ENCODE results near the gene CCDC63.
"Not testable (repeated sequence)": the region's sequence is repeated elsewhere in the genome, so short reads cannot be mapped to it uniquely, and the experiment has no call there.

The CCDC63 gene

DNA sequence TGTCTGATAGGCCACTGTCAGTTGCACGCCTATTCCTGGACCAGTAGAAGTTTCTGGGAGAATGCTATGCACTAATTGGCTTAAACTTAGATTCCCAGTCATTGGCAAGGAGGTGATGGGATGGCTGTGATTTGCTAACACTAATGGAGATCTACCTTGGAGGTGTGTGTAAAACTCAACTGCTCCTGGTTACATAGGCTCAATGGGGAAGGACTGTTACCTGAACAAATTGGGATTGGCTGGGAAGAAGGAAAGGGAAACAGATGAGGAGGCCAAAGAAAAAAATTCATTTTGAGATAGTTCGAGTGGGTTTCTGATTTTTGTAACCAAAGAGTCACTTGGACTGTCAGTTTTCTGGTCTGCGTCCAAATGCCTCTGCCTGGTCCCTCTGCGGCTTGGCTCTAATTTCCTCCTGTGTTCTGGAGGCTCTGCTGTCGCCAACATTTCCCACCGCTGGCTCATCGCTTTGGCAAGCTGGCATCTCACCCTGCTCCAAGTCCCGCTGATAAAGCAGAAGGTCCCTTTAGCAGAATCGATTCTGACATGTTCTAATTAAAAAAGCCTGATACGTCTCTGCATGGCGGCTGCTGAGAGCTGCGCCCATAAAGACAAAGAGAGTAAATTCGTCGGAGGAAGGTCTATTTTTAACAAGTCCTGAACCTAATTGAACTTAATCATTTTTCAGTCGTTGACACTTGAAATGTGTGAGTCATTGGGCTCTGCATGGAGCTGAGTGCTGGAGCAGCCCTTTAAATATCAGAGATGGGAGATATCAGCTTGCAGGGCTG, 2.0 kb upstream of the CCDC63 start:
- no peak for DNase-seq (ENCODE audit: low read depth in 2 of 2)

DNA sequence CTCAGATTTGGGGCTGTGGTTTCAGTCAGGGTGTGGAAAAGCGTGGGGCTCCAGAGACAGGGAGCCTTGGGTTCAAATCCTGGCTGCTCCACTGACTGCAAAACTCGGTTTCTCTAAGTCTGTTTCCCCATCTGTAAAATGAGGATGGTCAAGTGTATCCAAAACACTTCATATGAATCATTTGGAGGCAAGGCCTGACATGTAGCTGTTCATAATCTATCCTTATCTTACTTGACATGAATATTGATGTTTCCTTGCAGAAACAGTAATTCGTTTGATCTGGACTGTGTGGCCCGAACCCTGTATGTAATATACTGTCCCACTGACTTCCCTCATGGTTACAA, 1.5 kb upstream of the CCDC63 start:
- no peak for DNase-seq (ENCODE audit: low read depth in 2 of 2)

DNA sequence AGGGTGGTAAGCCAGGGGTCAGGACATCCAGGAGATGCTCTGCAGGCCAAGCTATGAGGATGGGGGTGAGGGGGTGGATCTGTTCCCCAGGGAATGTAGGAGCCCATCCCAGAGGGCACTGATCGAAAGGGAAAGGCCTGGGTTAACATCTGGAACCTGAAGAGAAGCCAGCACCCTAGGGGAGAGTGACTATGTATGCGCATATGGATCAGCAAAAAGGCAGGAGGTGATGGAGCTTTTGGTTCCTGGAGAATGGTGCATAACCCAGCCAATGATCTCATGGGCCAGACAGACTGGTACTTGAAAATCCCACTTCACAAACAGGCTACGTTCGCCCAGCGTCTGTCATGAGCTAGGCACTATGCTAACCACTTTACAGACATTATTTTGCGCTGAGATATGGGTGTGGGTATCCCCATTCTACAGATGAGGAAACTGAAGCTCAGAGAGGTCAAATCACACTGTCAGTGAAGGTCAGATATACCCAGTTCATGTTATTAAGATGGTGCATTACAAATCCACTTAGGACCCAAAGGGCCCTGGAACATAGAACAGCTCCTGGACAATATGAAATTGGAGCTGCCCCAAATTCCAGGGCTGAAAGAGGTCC, 1.6 kb downstream of the CCDC63 start:
- no peak for DNase-seq (ENCODE audit: low read depth in 2 of 2)

DNA sequence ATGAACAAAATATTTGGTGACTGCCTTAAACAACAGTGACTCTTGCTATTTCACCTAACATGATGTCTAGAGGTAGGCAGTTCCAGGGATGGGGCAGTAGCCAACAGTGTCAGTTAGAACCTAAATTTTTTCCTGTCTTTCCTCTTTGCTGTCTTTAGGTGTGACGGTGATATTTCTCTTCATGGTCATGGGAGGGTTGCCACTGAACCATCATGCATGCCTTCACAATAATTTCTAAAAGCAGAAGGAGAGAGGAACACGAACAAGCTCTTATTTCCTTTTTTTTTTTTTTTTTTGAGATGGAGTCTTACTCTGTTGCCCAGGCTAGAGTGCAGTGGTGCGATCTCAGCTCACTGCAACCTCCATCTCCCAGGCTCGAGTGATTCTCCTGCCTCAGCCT, 2.4 kb downstream of the CCDC63 start:
- DNase-seq (ENCODE audit: low read depth in 2 of 2): no peak

DNA sequence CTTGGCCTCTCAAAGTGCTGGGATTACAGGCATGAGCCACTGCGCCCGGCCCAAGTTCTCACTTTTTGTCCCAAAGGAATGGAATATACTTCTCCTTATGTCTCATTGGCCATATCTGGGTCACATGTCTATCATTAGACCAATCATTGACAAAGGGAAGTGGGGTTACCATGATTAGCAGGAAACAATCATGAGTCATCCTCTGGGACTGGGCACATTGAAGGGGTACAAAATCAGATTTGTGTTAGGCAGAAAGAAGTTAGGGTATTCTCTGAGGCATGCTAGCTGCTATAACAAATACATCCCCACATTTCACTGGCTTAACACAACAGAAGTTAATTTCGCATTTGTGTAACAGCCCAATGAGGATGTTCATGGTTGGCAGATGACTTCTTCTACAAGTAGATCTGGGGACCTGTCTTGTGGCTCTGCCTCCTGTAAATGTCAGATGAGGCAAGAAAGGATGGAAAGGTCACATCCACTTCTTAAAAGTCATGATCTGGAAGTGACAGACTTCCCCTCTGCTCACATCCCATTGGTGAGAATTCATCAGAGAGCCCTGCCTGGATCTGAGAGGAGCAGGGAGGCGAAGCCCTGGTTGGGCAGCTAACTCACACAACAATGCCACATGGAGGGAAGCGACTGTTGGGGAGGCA, 3.1 kb downstream of the CCDC63 start:
- no peak for DNase-seq (ENCODE audit: low read depth in 2 of 2)

- DNase-seq (ENCODE audit: low read depth in 2 of 2): no peak
These were observed 4.0 kb downstream of the CCDC63 start for GRCh38 chr12:110850762-110851161.

- no peak for DNase-seq (ENCODE audit: low read depth in 2 of 2)
These were observed 7.0 kb downstream of the CCDC63 start for GRCh38 chr12:110853836-110854235.

GRCh38 chr12:110856542-110856941, 9.8 kb downstream of the CCDC63 start:
- DNase-seq (ENCODE audit: low read depth in 2 of 2): no peak

DNA sequence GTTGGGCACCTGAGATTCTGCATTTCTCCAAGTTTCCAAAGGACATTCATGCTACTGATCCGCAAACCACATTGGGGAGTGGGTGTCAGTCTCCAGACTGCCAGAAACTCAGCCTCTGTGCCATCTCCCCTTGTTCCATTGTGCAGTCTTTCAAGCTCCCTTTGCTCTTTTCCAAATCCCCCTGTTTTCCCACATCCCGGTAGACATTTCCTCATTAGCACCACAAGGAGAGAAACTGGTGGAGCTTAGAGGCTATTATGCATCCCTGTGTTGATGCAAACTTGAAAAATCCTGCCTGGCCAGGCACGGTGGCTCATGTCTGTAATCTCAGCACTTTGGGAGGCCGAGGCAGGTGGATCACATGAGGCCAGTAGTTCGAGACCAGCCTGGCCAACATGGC, 10.7 kb downstream of the CCDC63 start:
- DNase-seq (ENCODE audit: low read depth in 2 of 2): no peak

DNA sequence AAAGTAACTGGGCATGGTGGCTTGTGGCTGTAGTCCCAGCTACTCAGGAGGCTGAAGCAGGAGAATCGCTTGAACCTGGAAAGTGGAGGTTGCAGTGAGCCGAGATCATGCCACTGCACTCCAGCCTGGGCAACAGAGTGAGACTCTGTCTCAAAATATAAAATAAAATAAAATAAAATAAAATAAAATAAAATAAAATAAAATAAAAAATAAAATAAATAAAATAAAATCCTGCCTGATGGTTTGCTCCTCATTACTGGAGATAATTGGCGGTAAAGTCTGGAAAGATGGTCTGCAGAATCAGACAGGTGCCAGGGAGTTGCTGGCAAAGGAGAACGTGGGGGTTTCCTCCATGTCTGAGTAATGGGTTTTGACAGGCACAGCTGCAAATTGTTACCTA, 11.2 kb downstream of the CCDC63 start:
- not testable (repeated sequence) for DNase-seq (ENCODE audit: low read depth in 2 of 2)

GRCh38 chr12:110858848-110859247, 12.1 kb downstream of the CCDC63 start:
- no peak for DNase-seq (ENCODE audit: low read depth in 2 of 2)

DNA sequence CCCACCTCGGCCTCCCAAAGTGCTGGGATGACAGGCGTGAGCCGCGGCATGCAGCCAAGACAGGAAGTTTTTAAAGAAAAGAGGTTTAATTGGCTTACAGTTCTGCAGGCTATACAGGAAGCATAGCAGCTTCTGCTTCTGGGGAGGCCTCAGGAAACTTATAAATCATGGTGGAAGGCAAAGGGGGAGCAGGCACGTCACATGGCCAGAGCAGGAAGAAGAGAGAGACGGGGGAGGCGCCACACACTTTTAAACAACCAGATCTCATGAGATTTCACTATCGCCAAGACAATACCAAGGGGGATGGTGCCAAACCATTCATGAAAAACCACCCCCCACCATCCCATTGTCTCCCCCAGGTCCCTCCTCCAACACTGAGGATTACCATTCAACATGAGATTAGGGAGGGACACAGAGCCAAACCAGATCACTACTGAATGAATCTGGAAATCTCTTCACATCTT, 14.1 kb downstream of the CCDC63 start:
- no peak for DNase-seq (ENCODE audit: low read depth in 2 of 2)

DNA sequence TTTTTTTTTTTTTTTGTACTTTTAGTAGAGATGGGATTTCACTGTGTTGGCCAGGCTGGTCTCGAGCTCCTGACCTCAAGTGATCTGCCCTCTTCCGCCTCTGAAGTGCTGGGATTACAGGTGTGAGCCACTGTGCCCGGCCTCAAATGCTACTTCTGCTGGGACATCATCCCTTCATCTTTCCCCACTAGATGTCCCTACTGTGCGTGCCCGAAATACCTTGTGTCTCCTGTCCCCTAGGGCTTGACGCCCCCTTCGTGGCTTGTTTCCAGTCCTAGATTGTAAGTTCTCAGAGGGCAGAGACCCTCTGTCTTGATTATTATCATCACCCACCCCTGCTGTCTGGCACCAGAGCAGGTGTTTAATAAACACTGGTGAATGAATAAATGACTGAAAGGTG, 14.9 kb downstream of the CCDC63 start:
- no peak for DNase-seq (ENCODE audit: low read depth in 2 of 2)

DNA sequence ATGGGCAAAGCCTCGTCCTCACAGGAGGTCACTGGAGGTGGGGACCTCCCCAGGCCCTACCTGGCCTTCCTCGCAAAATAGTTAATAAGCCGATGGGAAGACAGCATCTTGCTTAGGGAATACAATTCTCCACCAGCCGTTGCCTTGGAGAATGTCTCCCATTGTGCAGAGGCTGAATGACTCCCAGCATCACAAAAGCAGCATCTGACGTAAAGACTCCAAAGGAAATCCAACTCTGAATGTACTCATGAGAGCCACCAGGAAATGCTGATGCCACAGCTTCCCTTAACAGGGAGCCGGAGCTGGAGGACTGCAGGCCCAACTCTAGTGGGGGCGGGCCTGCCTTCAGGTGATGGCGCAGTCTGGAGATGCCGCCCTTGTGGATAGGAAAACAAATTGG, 15.5 kb downstream of the CCDC63 start:
- no peak for DNase-seq (ENCODE audit: low read depth in 2 of 2)

- DNase-seq (ENCODE audit: low read depth in 2 of 2): no peak
These were observed 16.4 kb downstream of the CCDC63 start for GRCh38 chr12:110863161-110863560.

- no peak for DNase-seq (ENCODE audit: low read depth in 2 of 2)
These were observed 18.7 kb downstream of the CCDC63 start for GRCh38 chr12:110865521-110865920.

DNA sequence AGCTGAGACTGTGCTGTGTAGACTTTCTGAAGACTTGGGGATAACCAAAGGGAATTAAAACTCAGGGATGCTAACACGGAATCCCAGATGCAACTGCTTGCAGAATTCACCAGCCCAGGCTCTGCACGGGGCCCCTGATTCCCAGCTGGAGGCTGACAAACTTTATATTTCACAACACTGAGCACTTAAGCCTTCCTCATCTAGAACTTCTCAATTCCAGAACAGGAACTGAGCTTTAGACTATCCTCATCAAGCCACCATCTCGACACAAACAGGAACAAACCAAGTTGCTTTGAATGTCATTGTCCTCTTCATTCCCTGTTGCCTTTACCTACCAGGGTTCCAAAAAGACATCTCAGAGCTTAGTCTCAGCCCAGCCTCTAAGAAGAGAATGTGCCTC, 22.2 kb downstream of the CCDC63 start:
- no peak for DNase-seq (ENCODE audit: low read depth in 2 of 2)

- DNase-seq (ENCODE audit: low read depth in 2 of 2): no peak
These were observed 23.0 kb downstream of the CCDC63 start for GRCh38 chr12:110869803-110870202.

DNA sequence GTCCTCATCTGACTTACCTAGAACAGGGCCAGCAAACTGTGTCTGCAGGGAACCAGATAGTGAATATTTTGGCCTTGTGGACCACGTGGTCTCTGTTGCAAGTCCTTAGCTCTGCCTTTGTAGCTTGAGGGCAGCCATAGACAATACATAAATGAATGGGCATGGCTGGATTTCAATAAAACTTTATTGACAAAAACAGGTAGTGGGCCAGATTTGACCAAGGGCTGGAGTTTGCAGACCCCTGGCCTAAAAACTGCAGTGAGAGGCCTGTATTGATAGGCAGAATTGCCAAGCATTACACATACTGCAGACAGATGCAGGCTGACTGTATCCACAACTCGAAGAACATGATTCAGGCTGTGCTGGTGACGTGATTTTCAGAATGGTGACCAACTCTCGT, 25.3 kb downstream of the CCDC63 start:
- no peak for DNase-seq (ENCODE audit: low read depth in 2 of 2)

GRCh38 chr12:110874351-110874750, 27.6 kb downstream of the CCDC63 start:
- DNase-seq (ENCODE audit: low read depth in 2 of 2): no peak

DNA sequence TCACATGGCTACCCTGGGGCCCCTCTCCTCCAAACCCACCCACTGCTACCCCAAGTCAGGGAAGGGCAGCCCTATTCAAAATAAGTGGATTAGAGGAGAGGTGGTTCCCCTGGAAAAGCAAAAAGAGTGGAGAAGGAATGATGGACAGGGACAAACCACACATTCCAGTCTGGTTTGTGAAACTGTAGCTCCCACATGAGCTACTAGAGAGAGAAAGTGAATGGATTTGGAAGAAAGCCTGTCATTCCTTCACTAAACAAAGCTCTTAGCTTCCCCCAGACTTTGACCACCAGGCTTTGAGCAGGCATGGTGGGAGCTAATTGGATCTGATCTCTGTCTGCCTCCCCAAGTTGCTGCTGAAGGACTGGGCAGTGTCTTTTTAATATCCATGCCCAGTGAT, 28.0 kb downstream of the CCDC63 start:
- DNase-seq (ENCODE audit: low read depth in 2 of 2): no peak

GRCh38 chr12:110880651-110881050, 33.9 kb downstream of the CCDC63 start:
- DNase-seq (ENCODE audit: low read depth in 2 of 2): no peak

DNA sequence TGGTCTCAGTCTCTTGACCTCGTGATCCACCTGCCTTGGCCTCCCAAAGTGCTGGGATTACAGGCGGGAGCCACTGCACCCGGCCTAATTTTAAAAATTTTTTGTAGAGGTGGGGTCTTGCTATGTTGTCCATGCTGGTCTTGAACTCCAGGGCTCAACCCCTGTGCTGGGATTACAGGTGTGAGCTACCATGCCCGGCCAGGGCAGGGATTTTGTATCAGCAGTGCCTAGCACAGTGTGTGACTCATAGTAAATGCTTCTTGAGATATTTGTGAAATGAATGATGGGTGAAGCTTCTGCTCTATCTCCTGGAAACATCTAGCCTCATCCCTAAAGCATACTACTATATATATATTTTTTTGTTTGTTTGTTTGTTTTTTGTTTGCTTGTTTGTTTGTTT, 36.5 kb downstream of the CCDC63 start:
- no peak for DNase-seq (ENCODE audit: low read depth in 2 of 2)

All from stimulated activated CD4-positive, alpha-beta T cell treated with anti-CD3 and anti-CD28 coated beads, Interleukin-4, amount 100 ng/mL, for 48 hours (primary cell).